OCI-LY3 (cell line): ENCODE results near the gene PGA3.

ENCODE experiments used
- CTCF ChIP-seq: fragments of 200-600, 300-600 bp; sonication (generic); IDR thresholded peaks from 2 replicates; pipeline ENCODE4 v1.5.1; 2014; ENCODE audit warnings: antibody characterized with exemption, low read length, low read depth
- EZH2phosphoT487 ChIP-seq: fragments of 200-600 bp; shearing (Covaris generic); IDR thresholded peaks from 2 replicates; pipeline ENCODE4 v1.6.1; 2018; ENCODE audit warnings: antibody characterized with exemption, mixed run types, low read depth

GRCh38 chr11:61181489-61181888 is 21.8 kb upstream of the PGA3 start:
- no peak for TF ChIP-seq CTCF
- TF ChIP-seq EZH2phosphoT487, result no peak
